Measurements from ENCODE around the gene RNF8.
A peak's percentile ranks its signal among the peaks of the same experiment; 100 is the strongest.

RNF8 gene

GRCh38 chr6:37309046-37309445, 44.7 kb upstream of the RNF8 start:
- in situ Hi-C loops (cut with MboI; ENCODE audit: low sequenced_read_pairs, unreplicated experiment) = no loop called here
- no peak for TF ChIP-seq CTCF (IDR thresholded peaks at IDR 0.05; ENCODE audit: borderline replicate concordance, control extremely low read depth, extremely low read depth, insufficient read depth, missing control alignments)
- no peak for DNase-seq (ENCODE audit: low spot score)

- in situ Hi-C loops (cut with MboI; ENCODE audit: low sequenced_read_pairs, unreplicated experiment) = no loop called here
- no peak for TF ChIP-seq CTCF (IDR thresholded peaks at IDR 0.05; ENCODE audit: borderline replicate concordance, control extremely low read depth, extremely low read depth, insufficient read depth, missing control alignments)
Measured at GRCh38 chr6:37309692-37310091, 44.1 kb upstream of the RNF8 start.

GRCh38 chr6:37310966-37311365, 42.8 kb upstream of the RNF8 start:
- in situ Hi-C loops (cut with MboI; ENCODE audit: low sequenced_read_pairs, unreplicated experiment) = no loop called here

More at GRCh38 chr6:37309692-37310091, 44.1 kb upstream of the RNF8 start:
- no peak for DNase-seq (ENCODE audit: low spot score)

GRCh38 chr6:37311741-37312473, 41.9 kb upstream of the RNF8 start:
- in situ Hi-C loops (cut with MboI; ENCODE audit: low sequenced_read_pairs, unreplicated experiment) = no loop called here
- no peak for DNase-seq (ENCODE audit: low spot score)
- no peak for TF ChIP-seq CTCF (IDR thresholded peaks at IDR 0.05; ENCODE audit: borderline replicate concordance, control extremely low read depth, extremely low read depth, insufficient read depth, missing control alignments)

More at GRCh38 chr6:37310966-37311365, 42.8 kb upstream of the RNF8 start:
- no peak for TF ChIP-seq CTCF (IDR thresholded peaks at IDR 0.05; ENCODE audit: borderline replicate concordance, control extremely low read depth, extremely low read depth, insufficient read depth, missing control alignments)
- DNase-seq (ENCODE audit: low spot score) = no peak

- in situ Hi-C loops (cut with MboI; ENCODE audit: low sequenced_read_pairs, unreplicated experiment) = no loop called here
- DNase-seq (ENCODE audit: low spot score) = no peak
- TF ChIP-seq CTCF (IDR thresholded peaks at IDR 0.05; ENCODE audit: borderline replicate concordance, control extremely low read depth, extremely low read depth, insufficient read depth, missing control alignments) = no peak
Measured at GRCh38 chr6:37313723-37314486, 39.9 kb upstream of the RNF8 start.

- in situ Hi-C loops (cut with MboI; ENCODE audit: low sequenced_read_pairs, unreplicated experiment) = no loop called here
- peak; percentile 53 for DNase-seq (ENCODE audit: low spot score)
Measured at GRCh38 chr6:37314487-37315156, 39.2 kb upstream of the RNF8 start.

More at GRCh38 chr6:37314487-37315156, 39.2 kb upstream of the RNF8 start:
- peak; percentile 77 for TF ChIP-seq CTCF (IDR thresholded peaks at IDR 0.05; ENCODE audit: borderline replicate concordance, control extremely low read depth, extremely low read depth, insufficient read depth, missing control alignments)
